ENCODE measurements around the gene MARCO. TPM values are rescaled to one million over a fixed set of nuclear protein-coding genes. Genes with fewer than 3 reads are reported as not detected.

MARCO gene
- total and polyA plus RNA-seq, 2 donors: 4.2 to 31.0 TPM

DNA sequence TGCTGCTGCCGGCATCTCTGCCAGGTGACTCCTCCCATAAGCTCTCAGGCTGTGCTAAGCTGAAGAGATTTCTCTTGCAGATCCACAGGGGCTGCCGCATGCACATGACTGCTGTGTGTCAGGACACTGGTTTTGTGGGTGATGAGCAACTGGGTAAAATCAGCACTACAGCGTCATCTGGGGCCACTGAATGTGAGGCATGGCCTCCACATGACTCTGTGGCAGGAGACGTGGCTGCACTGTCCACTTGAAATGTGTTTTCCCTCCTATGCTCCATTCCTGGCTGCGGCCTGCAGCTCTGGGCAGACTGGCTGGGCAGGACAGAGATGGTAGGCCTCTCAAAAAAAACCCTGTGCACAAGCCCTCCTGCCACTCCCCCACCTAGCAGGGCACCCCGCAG lies 63.6 kb downstream of the MARCO start:
- WGBS: 92% methylated on average over 6 of the region's 6 CpGs
- Histone ChIP-seq H3K36me3 (ENCODE audit: control insufficient read depth in 2 of 2, insufficient read depth in 2 of 2, low read length in 1 of 2) (no peaks in the 10 kb centered on the region), H3K4me1 (ENCODE audit: control insufficient read depth in 2 of 2, insufficient read depth in 2 of 2, low read length in 2 of 2) (no peaks in the 10 kb centered on the region), H3K27ac (ENCODE audit: low read depth in 1 of 2, low read length in 1 of 2) (no peak overlapping the region), H3K27me3 (ENCODE audit: control insufficient read depth in 2 of 2, insufficient read depth in 1 of 2, low read length in 1 of 2) (peaks cover 0 to 3% of the 10 kb centered on the region in 2 donors), H3K4me3 (ENCODE audit: low read length in 2 of 2) (no peak overlapping the region), H3K9me3 (ENCODE audit: control insufficient read depth in 2 of 2, insufficient read depth in 1 of 2, low read length in 1 of 2) (peaks cover 1 to 3% of the 10 kb centered on the region in 2 donors)
- DNase-seq (ENCODE audit: low read depth in 6 of 9, low spot score in 9 of 9): no peak

DNA sequence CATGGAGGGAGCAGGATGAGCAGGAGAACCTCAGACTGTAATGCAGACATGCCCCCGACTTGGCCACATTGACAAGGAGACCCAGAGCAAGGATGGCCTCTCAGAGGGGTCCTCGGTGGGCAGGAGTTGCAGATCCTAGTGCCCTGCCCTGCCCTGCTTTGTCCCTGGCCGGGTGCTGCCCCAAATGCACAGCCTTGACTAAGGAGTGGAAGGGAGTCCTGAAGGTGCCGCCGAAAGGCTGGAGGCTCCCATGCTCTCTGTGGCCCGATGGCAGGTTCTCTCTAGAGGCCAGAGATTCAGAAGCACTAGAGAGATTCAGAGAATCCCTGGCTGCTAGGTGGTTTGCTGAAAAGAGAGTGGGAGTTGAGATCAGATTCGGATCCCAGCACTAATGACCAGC lies 64.4 kb downstream of the MARCO start:
- no peak for DNase-seq (ENCODE audit: low read depth in 6 of 9, low spot score in 9 of 9)
- Histone ChIP-seq H3K36me3 (ENCODE audit: control insufficient read depth in 2 of 2, insufficient read depth in 2 of 2, low read length in 1 of 2) (no peaks in the 10 kb centered on the region), H3K4me1 (ENCODE audit: control insufficient read depth in 2 of 2, insufficient read depth in 2 of 2, low read length in 2 of 2) (no peaks in the 10 kb centered on the region), H3K27ac (ENCODE audit: low read depth in 1 of 2, low read length in 1 of 2) (no peak overlapping the region), H3K4me3 (ENCODE audit: low read length in 2 of 2) (no peak overlapping the region), H3K9me3 (ENCODE audit: control insufficient read depth in 2 of 2, insufficient read depth in 1 of 2, low read length in 1 of 2) (peaks cover 1 to 3% of the 10 kb centered on the region in 2 donors), H3K27me3 (ENCODE audit: control insufficient read depth in 2 of 2, insufficient read depth in 1 of 2, low read length in 1 of 2) (peaks cover 3 to 12% of the 10 kb centered on the region in 2 donors)
- WGBS: 89% methylated on average over 7 of the region's 7 CpGs

DNA sequence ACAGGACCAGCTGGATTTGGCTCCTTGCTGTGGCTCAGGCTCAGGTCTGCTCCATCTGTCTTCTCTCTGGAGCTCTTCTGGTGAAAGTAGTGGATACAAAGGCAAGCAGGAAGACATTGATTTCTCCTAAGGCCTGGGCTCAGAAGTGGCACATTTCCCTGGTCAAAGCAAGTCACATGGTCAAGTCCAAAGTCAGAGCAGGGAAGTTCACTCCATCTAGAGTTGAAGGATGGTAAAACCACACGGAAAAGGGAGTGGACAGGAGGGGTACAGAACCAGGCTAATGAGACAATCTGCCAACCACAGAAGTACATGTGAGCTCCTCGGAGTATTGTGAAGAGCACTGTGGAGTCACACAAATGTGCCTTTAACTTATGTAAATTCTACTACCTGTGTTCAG lies 66.1 kb downstream of the MARCO start:
- no peak for DNase-seq (ENCODE audit: low read depth in 6 of 9, low spot score in 9 of 9)
- Histone ChIP-seq H3K27ac (ENCODE audit: low read depth in 1 of 2, low read length in 1 of 2) (no peak overlapping the region), H3K4me3 (ENCODE audit: low read length in 2 of 2) (no peak overlapping the region), H3K4me1 (ENCODE audit: control insufficient read depth in 2 of 2, insufficient read depth in 2 of 2, low read length in 2 of 2) (no peaks in the 10 kb centered on the region), H3K9me3 (ENCODE audit: control insufficient read depth in 2 of 2, insufficient read depth in 1 of 2, low read length in 1 of 2) (peaks cover 1 to 3% of the 10 kb centered on the region in 2 donors), H3K27me3 (ENCODE audit: control insufficient read depth in 2 of 2, insufficient read depth in 1 of 2, low read length in 1 of 2) (peaks cover 3 to 25% of the 10 kb centered on the region in 2 donors), H3K36me3 (ENCODE audit: control insufficient read depth in 2 of 2, insufficient read depth in 2 of 2, low read length in 1 of 2) (no peaks in the 10 kb centered on the region)
- 72% methylated on average over 2 of the region's 2 CpGs for WGBS

DNA sequence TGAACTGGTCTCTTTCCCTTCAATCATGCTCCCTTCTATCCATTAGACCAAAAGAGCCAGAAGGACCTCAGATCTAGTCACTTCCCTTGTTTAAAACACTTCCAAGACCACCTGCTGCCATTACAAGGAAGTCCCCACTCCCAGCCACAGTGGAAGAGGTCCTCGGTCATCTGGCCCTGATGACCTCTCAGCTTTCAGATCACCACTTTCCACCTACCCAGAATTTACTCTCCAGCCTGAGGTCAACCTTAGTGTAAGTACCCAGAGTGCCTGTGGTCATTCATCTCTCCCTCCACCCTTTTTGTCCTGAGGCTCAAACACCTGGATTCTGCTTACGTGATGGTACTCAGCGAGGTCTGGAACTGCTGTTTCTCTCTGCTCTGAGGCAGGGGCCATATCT lies 67.1 kb downstream of the MARCO start:
- Histone ChIP-seq H3K27ac (ENCODE audit: low read depth in 1 of 2, low read length in 1 of 2) (no peak overlapping the region), H3K4me3 (ENCODE audit: low read length in 2 of 2) (no peak overlapping the region), H3K36me3 (ENCODE audit: control insufficient read depth in 2 of 2, insufficient read depth in 2 of 2, low read length in 1 of 2) (no peaks in the 10 kb centered on the region), H3K9me3 (ENCODE audit: control insufficient read depth in 2 of 2, insufficient read depth in 1 of 2, low read length in 1 of 2) (peaks cover 1 to 3% of the 10 kb centered on the region in 2 donors), H3K27me3 (ENCODE audit: control insufficient read depth in 2 of 2, insufficient read depth in 1 of 2, low read length in 1 of 2) (peaks cover 3 to 25% of the 10 kb centered on the region in 2 donors), H3K4me1 (ENCODE audit: control insufficient read depth in 2 of 2, insufficient read depth in 2 of 2, low read length in 2 of 2) (no peaks in the 10 kb centered on the region)
- DNase-seq (ENCODE audit: low read depth in 6 of 9, low spot score in 9 of 9): no peak
- 81% methylated on average over 3 of the region's 3 CpGs for WGBS

DNA sequence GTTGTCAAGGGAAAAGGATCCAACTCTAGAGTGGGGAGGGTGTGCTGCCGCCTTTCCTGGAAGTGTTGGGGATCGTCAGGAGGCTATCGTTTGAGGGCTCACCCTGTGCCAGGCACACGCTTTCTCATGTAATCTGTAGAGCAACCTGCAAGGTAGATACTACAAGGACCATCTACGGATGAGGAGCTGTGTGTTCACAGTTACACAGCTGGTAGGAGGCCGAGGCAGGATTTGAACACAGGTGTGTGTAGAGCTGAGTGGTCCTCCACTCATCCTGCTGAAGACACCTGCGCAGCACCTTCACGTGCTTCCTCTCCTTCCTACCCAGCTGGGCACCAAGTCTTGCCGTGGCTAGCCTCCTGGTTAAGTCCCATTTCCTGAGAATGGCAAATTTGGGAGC lies 68.3 kb downstream of the MARCO start:
- H3K27me3 ChIP-seq (ENCODE audit: control insufficient read depth in 2 of 2, insufficient read depth in 1 of 2, low read length in 1 of 2): peaks cover 3 to 25% of the 10 kb centered on the region in 2 donors

DNA sequence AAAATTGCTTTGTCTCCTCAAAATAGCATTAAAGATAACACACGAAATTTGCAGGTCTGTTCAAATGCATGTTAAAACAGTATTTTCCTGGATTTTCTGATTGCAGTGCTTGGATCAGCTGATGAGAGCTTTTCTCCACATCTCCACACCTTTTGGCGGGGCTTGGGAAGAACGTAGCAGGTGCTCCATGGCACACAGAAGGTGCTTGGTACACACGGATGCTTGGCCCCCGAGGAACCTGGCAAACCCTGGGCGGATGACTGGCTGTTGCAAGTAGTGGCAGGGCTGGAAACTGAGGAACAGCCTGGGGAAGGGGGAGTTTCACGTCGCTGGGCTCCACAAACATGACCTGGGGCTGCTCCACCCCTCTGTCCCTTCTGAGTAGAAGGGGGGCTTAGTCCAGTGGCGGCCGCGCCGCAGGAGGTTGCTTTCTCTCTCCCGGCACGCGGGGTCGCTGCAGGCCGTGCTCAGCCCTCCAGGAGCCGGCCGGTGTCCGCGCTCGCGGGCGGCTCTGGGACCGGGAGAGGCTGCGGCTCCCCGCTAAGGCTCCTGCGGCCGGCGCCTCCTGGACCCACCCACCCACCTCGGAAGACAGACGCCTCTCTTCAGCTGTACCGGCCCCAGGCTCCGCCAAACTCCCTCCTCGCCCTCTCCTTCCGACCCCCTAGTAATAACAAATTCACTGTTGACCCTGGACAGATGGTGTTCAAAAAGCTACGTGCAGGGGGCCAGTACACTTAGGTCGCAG lies 69.3 kb downstream of the MARCO start:
- no peak for DNase-seq (ENCODE audit: low read depth in 6 of 9, low spot score in 9 of 9)
- no peak overlapping the region for H3K4me3 ChIP-seq (ENCODE audit: low read length in 2 of 2)
- no peaks in the 10 kb centered on the region for H3K36me3 ChIP-seq (ENCODE audit: control insufficient read depth in 2 of 2, insufficient read depth in 2 of 2, low read length in 1 of 2)
- peaks cover 3 to 25% of the 10 kb centered on the region in 2 donors for H3K27me3 ChIP-seq (ENCODE audit: control insufficient read depth in 2 of 2, insufficient read depth in 1 of 2, low read length in 1 of 2)
- 14% methylated on average over 38 of the region's 38 CpGs for WGBS
- no peaks in the 10 kb centered on the region for H3K4me1 ChIP-seq (ENCODE audit: control insufficient read depth in 2 of 2, insufficient read depth in 2 of 2, low read length in 2 of 2)
- H3K9me3 ChIP-seq (ENCODE audit: control insufficient read depth in 2 of 2, insufficient read depth in 1 of 2, low read length in 1 of 2): no peaks in the 10 kb centered on the region
- H3K27ac ChIP-seq (ENCODE audit: low read depth in 1 of 2, low read length in 1 of 2): no peak overlapping the region

More for the DNA sequence above, 68.3 kb downstream of the MARCO start:
- Histone ChIP-seq H3K27ac (ENCODE audit: low read depth in 1 of 2, low read length in 1 of 2) (no peak overlapping the region), H3K36me3 (ENCODE audit: control insufficient read depth in 2 of 2, insufficient read depth in 2 of 2, low read length in 1 of 2) (no peaks in the 10 kb centered on the region), H3K4me3 (ENCODE audit: low read length in 2 of 2) (no peak overlapping the region), H3K4me1 (ENCODE audit: control insufficient read depth in 2 of 2, insufficient read depth in 2 of 2, low read length in 2 of 2) (no peaks in the 10 kb centered on the region), H3K9me3 (ENCODE audit: control insufficient read depth in 2 of 2, insufficient read depth in 1 of 2, low read length in 1 of 2) (no peaks in the 10 kb centered on the region)
- WGBS: 88% methylated on average over 9 of the region's 9 CpGs
- DNase-seq (ENCODE audit: low read depth in 6 of 9, low spot score in 9 of 9): no peak

DNA sequence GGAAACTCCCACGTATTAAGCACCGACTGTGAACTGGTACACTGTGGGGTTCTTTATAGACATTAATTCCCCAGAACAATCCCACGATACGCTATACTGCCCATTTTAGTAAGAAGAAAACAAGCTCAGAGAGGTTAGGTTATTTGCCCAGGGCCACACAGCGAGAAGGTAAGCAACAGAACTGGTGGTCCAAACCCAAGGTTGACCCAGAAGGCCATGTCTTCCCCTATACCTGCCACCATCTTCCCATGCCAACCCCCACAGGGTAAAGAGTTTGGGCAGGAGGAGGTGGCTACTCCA lies 69.9 kb downstream of the MARCO start:
- 79% methylated on average over 5 of the region's 5 CpGs for WGBS
- H3K36me3 ChIP-seq (ENCODE audit: control insufficient read depth in 2 of 2, insufficient read depth in 2 of 2, low read length in 1 of 2): no peaks in the 10 kb centered on the region
- H3K4me3 ChIP-seq (ENCODE audit: low read length in 2 of 2): no peak overlapping the region
- no peak overlapping the region for H3K27ac ChIP-seq (ENCODE audit: low read depth in 1 of 2, low read length in 1 of 2)
- H3K9me3 ChIP-seq (ENCODE audit: control insufficient read depth in 2 of 2, insufficient read depth in 1 of 2, low read length in 1 of 2): no peaks in the 10 kb centered on the region
- peaks cover 3 to 25% of the 10 kb centered on the region in 2 donors for H3K27me3 ChIP-seq (ENCODE audit: control insufficient read depth in 2 of 2, insufficient read depth in 1 of 2, low read length in 1 of 2)
- DNase-seq (ENCODE audit: low read depth in 6 of 9, low spot score in 9 of 9): no peak
- H3K4me1 ChIP-seq (ENCODE audit: control insufficient read depth in 2 of 2, insufficient read depth in 2 of 2, low read length in 2 of 2): no peaks in the 10 kb centered on the region

DNA sequence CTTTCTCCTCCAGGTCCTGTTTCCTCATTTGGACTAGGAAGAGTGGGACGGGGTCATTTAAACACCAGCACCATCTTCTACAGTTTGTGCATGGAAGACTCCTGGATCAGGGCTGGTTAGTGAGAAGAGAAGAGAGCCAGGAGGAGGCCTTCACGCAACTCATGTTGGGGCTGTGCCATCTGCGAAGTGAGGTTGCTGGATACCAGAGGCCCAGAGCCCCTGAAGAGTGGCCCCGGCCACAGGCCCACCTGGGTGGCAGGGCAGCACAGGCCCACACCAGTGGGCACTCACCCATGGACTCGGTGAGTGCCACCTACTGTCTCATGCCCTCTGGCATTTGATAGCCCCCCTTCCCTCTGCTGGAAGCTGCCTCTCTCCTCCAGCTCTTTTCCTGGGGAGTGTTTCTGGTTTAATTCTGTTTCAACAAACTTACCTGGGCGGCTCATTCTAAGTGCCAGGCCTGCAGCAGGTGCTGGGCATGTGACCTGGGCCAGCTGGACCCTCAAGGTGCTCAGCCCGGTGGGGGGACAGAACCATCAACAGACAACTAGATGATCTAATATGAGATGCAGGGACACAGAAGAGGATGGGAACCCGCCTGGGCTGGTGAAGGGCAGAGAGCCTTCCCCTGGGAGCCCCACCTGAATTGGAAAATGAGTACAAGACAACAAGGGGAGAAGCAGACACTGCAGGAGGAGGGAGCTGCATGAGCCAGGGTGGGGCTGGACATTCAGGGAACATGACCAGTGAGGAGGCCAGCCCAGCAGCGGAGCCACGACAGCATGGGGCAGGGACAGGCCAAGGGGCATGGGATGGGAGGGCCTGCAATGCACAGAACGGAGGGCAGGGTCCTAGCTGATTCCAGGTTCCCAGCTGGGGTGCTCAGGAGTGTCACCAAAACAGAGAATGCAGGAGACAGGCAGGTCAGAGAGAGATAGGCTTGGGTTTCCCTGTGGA lies 70.6 kb downstream of the MARCO start:
- Histone ChIP-seq H3K9me3 (ENCODE audit: control insufficient read depth in 2 of 2, insufficient read depth in 1 of 2, low read length in 1 of 2) (no peaks in the 10 kb centered on the region), H3K27me3 (ENCODE audit: control insufficient read depth in 2 of 2, insufficient read depth in 1 of 2, low read length in 1 of 2) (peaks cover 3 to 25% of the 10 kb centered on the region in 2 donors), H3K36me3 (ENCODE audit: control insufficient read depth in 2 of 2, insufficient read depth in 2 of 2, low read length in 1 of 2) (no peaks in the 10 kb centered on the region), H3K4me3 (ENCODE audit: low read length in 2 of 2) (no peak overlapping the region), H3K27ac (ENCODE audit: low read depth in 1 of 2, low read length in 1 of 2) (no peak overlapping the region), H3K4me1 (ENCODE audit: control insufficient read depth in 2 of 2, insufficient read depth in 2 of 2, low read length in 2 of 2) (no peaks in the 10 kb centered on the region)
- no peak for DNase-seq (ENCODE audit: low read depth in 6 of 9, low spot score in 9 of 9)
- 92% methylated on average over 11 of the region's 11 CpGs for WGBS

DNA sequence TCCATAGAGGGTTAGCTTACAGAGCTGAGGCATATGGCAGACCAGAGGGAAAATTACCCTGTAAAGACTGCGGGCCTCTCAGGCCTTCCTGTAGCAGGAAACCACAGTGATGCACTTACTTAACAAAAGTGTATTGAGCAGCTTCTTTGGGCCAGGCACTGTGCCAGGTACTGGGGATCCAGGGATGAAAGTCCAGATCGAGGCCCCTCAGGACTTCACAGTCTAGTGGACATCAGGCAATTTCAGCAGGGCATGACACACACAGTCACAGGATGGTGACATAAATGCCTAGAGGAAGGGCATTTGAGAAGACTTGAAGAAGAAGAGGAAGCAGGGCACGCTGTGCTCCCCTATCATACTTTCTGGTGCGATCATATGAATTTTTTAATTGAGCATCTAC lies 71.7 kb downstream of the MARCO start:
- H3K4me3 ChIP-seq (ENCODE audit: low read length in 2 of 2): no peak overlapping the region
- no peaks in the 10 kb centered on the region for H3K36me3 ChIP-seq (ENCODE audit: control insufficient read depth in 2 of 2, insufficient read depth in 2 of 2, low read length in 1 of 2)
- peaks cover 3 to 25% of the 10 kb centered on the region in 2 donors for H3K27me3 ChIP-seq (ENCODE audit: control insufficient read depth in 2 of 2, insufficient read depth in 1 of 2, low read length in 1 of 2)
- no peaks in the 10 kb centered on the region for H3K9me3 ChIP-seq (ENCODE audit: control insufficient read depth in 2 of 2, insufficient read depth in 1 of 2, low read length in 1 of 2)
- no peak overlapping the region for H3K27ac ChIP-seq (ENCODE audit: low read depth in 1 of 2, low read length in 1 of 2)
- no peak for DNase-seq (ENCODE audit: low read depth in 6 of 9, low spot score in 9 of 9)
- WGBS: 69% methylated on average over 4 of the region's 4 CpGs
- no peaks in the 10 kb centered on the region for H3K4me1 ChIP-seq (ENCODE audit: control insufficient read depth in 2 of 2, insufficient read depth in 2 of 2, low read length in 2 of 2)
